Measurements from ENCODE around the gene UPB1. TPM values are rescaled to one million over a fixed set of nuclear protein-coding genes. Genes with fewer than 3 reads are reported as not detected.

Gene UPB1
- total RNA-seq, 4 donors from 2014 or later = 0.51 to 2.4 (median 1.6) TPM

- 0% methylated on average over 32 of the region's 64 CpGs for WGBS
- Histone ChIP-seq H3K36me3 (peaks cover 27% of the 10 kb centered on the region), H3K4me1 (peaks cover 40% of the 10 kb centered on the region), H3K27ac (peak within 1 kb of the TSS; percentile 96), H3K4me3 (peak within 1 kb of the TSS; percentile 96), H3K9me3 (no peaks in the 10 kb centered on the region), H3K27me3 (no peaks in the 10 kb centered on the region)
- TF ChIP-seq POLR2A (IDR thresholded peaks at IDR 0.05) = peak in 1 of 2 donors; percentile 75
- no peak for TF ChIP-seq EP300 (IDR thresholded peaks at IDR 0.05)
- no peak for TF ChIP-seq CTCF (IDR thresholded peaks at IDR 0.05)
- TF ChIP-seq POLR2AphosphoS5 (IDR thresholded peaks at IDR 0.05) = peak in 1 of 3 donors; percentile 30
- peak in 1 of 2 donors; percentile 80 for DNase-seq (ENCODE audit: low spot score in 2 of 2)
Observed at GRCh38 chr22:24554313-24555164, 59.4 kb downstream of the UPB1 start, which contains the start of gene GUCD1. GUCD1 (minus strand) TSS chr22:24555138; CDS start chr22:24554991, 147 bp downstream.

GRCh38 chr22:24555165-24556039, 60.3 kb downstream of the UPB1 start, which contains the start of gene SNRPD3:
SNRPD3 (plus strand) TSS chr22:24555999; CDS start chr22:24557675, 1,676 bp downstream.
- Histone ChIP-seq H3K36me3 (peaks cover 26% of the 10 kb centered on the region), H3K27me3 (no peaks in the 10 kb centered on the region), H3K27ac (peak within 1 kb of the TSS; percentile 96), H3K4me1 (peaks cover 38% of the 10 kb centered on the region), H3K4me3 (peak within 1 kb of the TSS; percentile 96), H3K9me3 (no peaks in the 10 kb centered on the region)
- under 1% methylated on average over 31 of the region's 59 CpGs for WGBS
- no peak for TF ChIP-seq EP300 (IDR thresholded peaks at IDR 0.05)
- peak; percentile 16 to 27 for TF ChIP-seq CTCF (IDR thresholded peaks at IDR 0.05)
- peak; percentile 11 to 88 (median 85) for TF ChIP-seq POLR2AphosphoS5 (IDR thresholded peaks at IDR 0.05)
- TF ChIP-seq POLR2A (IDR thresholded peaks at IDR 0.05) = peak in 1 of 2 donors; percentile 60
- DNase-seq (ENCODE audit: low spot score in 2 of 2) = peak; percentile 100

- Histone ChIP-seq H3K36me3 (peaks cover 41% of the 10 kb centered on the region), H3K4me1 (peaks cover 35% of the 10 kb centered on the region), H3K4me3 (no peak overlapping the region), H3K9me3 (no peaks in the 10 kb centered on the region), H3K27ac (no peak overlapping the region), H3K27me3 (no peaks in the 10 kb centered on the region)
- DNase-seq (ENCODE audit: low spot score in 2 of 2) = no peak
- TF ChIP-seq EP300 (IDR thresholded peaks at IDR 0.05) (no peak), POLR2A (IDR thresholded peaks at IDR 0.05) (no peak), CTCF (IDR thresholded peaks at IDR 0.05) (no peak), POLR2AphosphoS5 (IDR thresholded peaks at IDR 0.05) (no peak)
- WGBS = 67% methylated on average over 4 of the region's 4 CpGs
Observed at GRCh38 chr22:24559471-24559870, 64.3 kb downstream of the UPB1 start.

GRCh38 chr22:24563246-24563645, 68.1 kb downstream of the UPB1 start:
- WGBS = 85% methylated on average over 2 of the region's 2 CpGs
- no peak for DNase-seq (ENCODE audit: low spot score in 2 of 2)
- Histone ChIP-seq H3K4me1 (peaks cover 30% of the 10 kb centered on the region), H3K9me3 (no peaks in the 10 kb centered on the region), H3K4me3 (no peak overlapping the region), H3K36me3 (peaks cover 46% of the 10 kb centered on the region), H3K27ac (no peak overlapping the region), H3K27me3 (no peaks in the 10 kb centered on the region)
- TF ChIP-seq POLR2A (IDR thresholded peaks at IDR 0.05) = no peak
- TF ChIP-seq POLR2AphosphoS5 (IDR thresholded peaks at IDR 0.05) = no peak
- TF ChIP-seq CTCF (IDR thresholded peaks at IDR 0.05) = no peak
- TF ChIP-seq EP300 (IDR thresholded peaks at IDR 0.05) = no peak

All from suprapubic skin (tissue), 4 donors.